H1 (cell line): ENCODE measurements around the gene TIMM22. TPM values are rescaled to one million over a fixed set of nuclear protein-coding genes. Genes with fewer than 3 reads are reported as not detected.

Experiments used
- CBX8 ChIP-seq: fragments of 300-800, 300-1000 bp; sonication (generic); IDR thresholded peaks from 2 replicates; pipeline ENCODE4 v1.7.1; 2016; ENCODE audit warnings: low read depth, low read length, borderline replicate concordance
- EP300 ChIP-seq, 2 experiments: IDR thresholded peaks; 1 replicate in 1 of 2; 2 replicates in 1 of 2; pipeline ENCODE4 v1.6.1; 2011 to 2012; ENCODE audit warnings: low read depth in 2 of 2, low read length in 2 of 2, mild to moderate bottlenecking in 2 of 2, borderline replicate concordance in 1 of 2, inconsistent platforms in 1 of 2, moderate library complexity in 1 of 2
- GABPA ChIP-seq: IDR thresholded peaks from 2 replicates; pipeline ENCODE4 v1.6.1; 2011; ENCODE audit warnings: mild to moderate bottlenecking, low read length, moderate library complexity, borderline replicate concordance; ENCODE audit not compliant: insufficient read depth
- RBBP5 ChIP-seq: IDR thresholded peaks from 2 replicates; pipeline ENCODE4 v1.7.1; 2012; ENCODE audit warnings: low read depth, mild to moderate bottlenecking, inconsistent platforms, low read length, moderate library complexity, borderline replicate concordance
- SP4 ChIP-seq: IDR thresholded peaks from 2 replicates; pipeline ENCODE4 v1.6.1; 2012; ENCODE audit warnings: low read length, inconsistent platforms
- TEAD4 ChIP-seq: IDR thresholded peaks from 2 replicates; pipeline ENCODE4 v1.6.1; 2012; ENCODE audit warnings: low read depth, low read length, inconsistent platforms, mixed read lengths
- polyA plus RNA-seq, 7 experiments: library from polyadenylated mRNA; depleted of rRNA in 3 of 7; stranded (reverse) in 5 of 7; unstranded in 2 of 7; fragments of >200 nt in 5 of 7; fragments of 200-250 nt in 2 of 7; gene quantifications; 1 replicate in 5 of 7; 2 replicates in 1 of 7; 4 replicates in 1 of 7; pipeline versions ENCODE4 v1.2.1 to v1.2.3, GENCODE V29; 2011 to 2013; ENCODE audit warnings: missing spikeins in 2 of 7, mixed read lengths in 2 of 7
- total RNA-seq: library from RNA; stranded (reverse); fragmentation: NEBNext Ultra II Directional; extraction: Animal tissue kit (Norgen Biotek cat#: 25700); gene quantifications from 2 replicates; pipeline ENCODE4 v1.2.1, GENCODE V29; 2021
- TF ChIP-seq, protein P1 (sequence below): IDR thresholded peaks from 2 replicates; pipeline ENCODE4 v1.6.1; 2011; ENCODE audit warnings: low read length, improper control_type of control experiment

TIMM22 gene
- total and polyA plus RNA-seq, 2 of the 8 experiments (the other 6 are each of a cell fraction or from before 2014, with no cell fraction given), result 13.8 to 17.4 TPM

DNA sequence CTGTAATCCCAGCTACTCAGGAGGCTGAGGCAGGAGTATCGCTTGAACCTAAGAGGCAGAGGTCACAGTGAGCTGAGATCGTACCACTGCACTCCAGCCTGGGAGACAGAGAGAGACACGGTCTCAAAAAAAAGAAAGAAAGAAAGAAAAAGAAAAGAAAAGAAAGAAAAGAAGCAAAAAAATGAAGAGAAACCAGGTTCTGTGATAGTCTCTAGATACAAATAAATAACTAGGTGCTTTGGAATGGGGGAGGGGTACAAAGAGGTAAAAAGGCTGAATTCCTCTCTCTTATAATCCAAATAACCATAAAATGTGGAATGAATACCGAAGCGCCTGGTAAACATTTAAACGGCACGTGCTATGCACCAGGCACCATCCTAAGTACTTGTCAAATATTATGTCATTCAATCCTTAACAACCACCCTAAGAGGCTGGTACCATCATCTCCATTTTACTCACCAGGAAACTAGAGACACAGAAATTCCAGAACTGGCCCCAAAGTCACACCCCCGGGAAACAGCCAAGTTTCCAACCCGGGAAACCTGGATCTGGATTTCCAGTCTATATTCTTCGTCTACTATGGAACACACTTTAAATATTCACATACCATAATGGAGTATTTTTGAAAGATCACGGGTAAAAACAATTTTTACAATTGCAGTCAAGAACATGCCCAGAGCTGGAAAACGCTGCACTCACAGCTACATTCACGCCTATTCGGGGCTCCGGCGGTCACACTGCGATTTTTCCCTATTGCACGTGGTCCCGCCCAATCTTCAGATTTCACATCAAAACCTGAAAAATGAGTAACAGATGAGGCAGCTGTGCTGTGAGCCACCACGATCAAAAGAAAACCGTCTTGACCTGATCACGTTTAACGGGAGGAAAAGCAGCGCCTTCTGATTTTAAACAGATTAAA, 27.9 kb upstream of the TIMM22 start (continued):
- TF ChIP-seq SP4 (no peak), TEAD4 (no peak), EP300 (IDR thresholded peaks at IDR 0.05; ENCODE audit: borderline replicate concordance in 1 of 2, low read depth in 2 of 2, low read length in 2 of 2) (no peak), GABPA (no peak), CBX8 (no peak), RBBP5 (no peak)
- TF ChIP-seq, protein P1, sequence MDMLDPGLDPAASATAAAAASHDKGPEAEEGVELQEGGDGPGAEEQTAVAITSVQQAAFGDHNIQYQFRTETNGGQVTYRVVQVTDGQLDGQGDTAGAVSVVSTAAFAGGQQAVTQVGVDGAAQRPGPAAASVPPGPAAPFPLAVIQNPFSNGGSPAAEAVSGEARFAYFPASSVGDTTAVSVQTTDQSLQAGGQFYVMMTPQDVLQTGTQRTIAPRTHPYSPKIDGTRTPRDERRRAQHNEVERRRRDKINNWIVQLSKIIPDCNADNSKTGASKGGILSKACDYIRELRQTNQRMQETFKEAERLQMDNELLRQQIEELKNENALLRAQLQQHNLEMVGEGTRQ, result no peak
